Liver (tissue), 9 donors: ENCODE data around the gene FEZF2. TPM values are rescaled to one million over a fixed set of nuclear protein-coding genes. Genes with fewer than 3 reads are reported as not detected.

Experiments
- DNase-seq: peaks from one replicate; pipeline ENCODE4 v3.0.0-alpha.2; 2017; ENCODE audit warnings: low spot score
- H3K27ac ChIP-seq, 2 donors: one replicate each; pipeline ENCODE4 v1.7.0; 2013; ENCODE audit warnings: inconsistent platforms in 2 of 2, low read length in 2 of 2, control low read depth in 1 of 2, low read depth in 1 of 2, mild to moderate bottlenecking in 1 of 2
- H3K27me3 ChIP-seq, 4 donors: one replicate each; pipeline versions ENCODE4 v1.6.1 to v1.7.0; 2013; ENCODE audit warnings: low read length in 3 of 4, inconsistent platforms in 1 of 4, mild to moderate bottlenecking in 1 of 4, moderate library complexity in 1 of 4; ENCODE audit not compliant: control insufficient read depth in 4 of 4, insufficient read depth in 4 of 4
- H3K36me3 ChIP-seq, 4 donors: one replicate each; pipeline versions ENCODE4 v1.6.1 to v1.7.0; 2013; ENCODE audit warnings: low read length in 3 of 4, mild to moderate bottlenecking in 3 of 4, low read depth in 1 of 4, moderate library complexity in 1 of 4; ENCODE audit not compliant: control insufficient read depth in 4 of 4, insufficient read depth in 3 of 4
- H3K4me1 ChIP-seq, 4 donors: one replicate each; pipeline versions ENCODE4 v1.6.1 to v1.7.0; 2013; ENCODE audit warnings: low read length in 3 of 4, mild to moderate bottlenecking in 3 of 4, moderate library complexity in 1 of 4; ENCODE audit not compliant: control insufficient read depth in 4 of 4, insufficient read depth in 4 of 4
- H3K4me3 ChIP-seq, 3 donors: one replicate each; pipeline versions ENCODE4 v1.6.1 to v1.7.0; 2013; ENCODE audit warnings: low read length in 3 of 3, control low read depth in 1 of 3, low read depth in 1 of 3, mild to moderate bottlenecking in 1 of 3
- H3K9ac ChIP-seq, 2 donors: one replicate each; pipeline ENCODE4 v1.7.0; 2013; ENCODE audit warnings: low read length in 2 of 2, mild to moderate bottlenecking in 2 of 2, moderate library complexity in 2 of 2, control low read depth in 1 of 2, low read depth in 1 of 2
- H3K9me3 ChIP-seq, 4 donors: one replicate each; pipeline versions ENCODE4 v1.6.1 to v1.7.0; 2013; ENCODE audit warnings: low read length in 3 of 4; ENCODE audit not compliant: control insufficient read depth in 4 of 4
- EGR1 ChIP-seq, 2 donors: IDR thresholded peaks; 2 replicates each; pipeline ENCODE4 v1.6.1; 2016 to 2018; ENCODE audit warnings: antibody characterized with exemption in 2 of 2, low read depth in 2 of 2
- FOXA1 ChIP-seq: IDR thresholded peaks from 2 replicates; pipeline ENCODE4 v1.6.1; 2016; ENCODE audit warnings: antibody characterized with exemption
- FOXA2 ChIP-seq: IDR thresholded peaks from 2 replicates; pipeline ENCODE4 v1.6.1; 2016; ENCODE audit warnings: antibody characterized with exemption
- GABPA ChIP-seq, 2 donors: IDR thresholded peaks in 1 of 2; conservative IDR thresholded peaks in 1 of 2; 2 replicates each; pipeline ENCODE4 v1.6.1; 2016; ENCODE audit warnings: antibody characterized with exemption in 2 of 2, mild to moderate bottlenecking in 1 of 2, moderate library complexity in 1 of 2
- HNF4A ChIP-seq, 2 donors: conservative IDR thresholded peaks; 2 replicates each; pipeline ENCODE4 v1.6.1; 2016; ENCODE audit warnings: antibody characterized with exemption in 2 of 2, mild to moderate bottlenecking in 2 of 2
- HNF4G ChIP-seq: IDR thresholded peaks from 2 replicates; pipeline ENCODE4 v1.6.1; 2016; ENCODE audit warnings: antibody characterized with exemption
- JUND ChIP-seq, 2 donors: IDR thresholded peaks; 2 replicates each; pipeline ENCODE4 v1.6.1; 2016; ENCODE audit warnings: antibody characterized with exemption in 2 of 2
- NR2F2 ChIP-seq: IDR thresholded peaks from 2 replicates; pipeline ENCODE4 v1.6.1; 2016; ENCODE audit warnings: antibody characterized with exemption
- RAD21 ChIP-seq, 2 donors: IDR thresholded peaks; 2 replicates each; pipeline ENCODE4 v1.6.1; 2016; ENCODE audit warnings: antibody characterized with exemption in 2 of 2, mild to moderate bottlenecking in 2 of 2
- RXRA ChIP-seq, 2 donors: IDR thresholded peaks; 2 replicates each; pipeline ENCODE4 v1.6.1; 2017 to 2018; ENCODE audit warnings: antibody characterized with exemption in 2 of 2, mild to moderate bottlenecking in 1 of 2
- SP1 ChIP-seq: IDR thresholded peaks from 2 replicates; pipeline ENCODE4 v1.6.1; 2018; ENCODE audit warnings: antibody characterized with exemption, mild to moderate bottlenecking
- TAF1 ChIP-seq: conservative IDR thresholded peaks from 2 replicates; pipeline ENCODE4 v1.6.1; 2016; ENCODE audit warnings: antibody characterized with exemption, mild to moderate bottlenecking
- YY1 ChIP-seq: IDR thresholded peaks from 2 replicates; pipeline ENCODE4 v1.6.1; 2016; ENCODE audit warnings: antibody characterized with exemption, mild to moderate bottlenecking
- WGBS: extraction: QIAGEN DNeasy Blood & Tissue Kit; methylation state at CpG from one replicate; pipeline ENCODE4 v1.1.7; 2013; 5-methylcytosine and 5-hydroxymethylcytosine counted together
- polyA plus RNA-seq, 2 donors: library from polyadenylated mRNA; stranded (reverse) in 1 of 2; unstranded in 1 of 2; fragments of 200-250 nt in 1 of 2; fragments of >200 nt in 1 of 2; fragmentation: Nextera tagmentation in 1 of 2; extraction: Ambion mirVana in 1 of 2; gene quantifications; one replicate each; pipeline versions ENCODE4 v1.2.1 to v1.2.3, GENCODE V29; 2013 to 2015
- total RNA-seq, 2 donors: library from RNA; depleted of rRNA; stranded (reverse); fragments of >200 nt; gene quantifications; one replicate each; pipeline ENCODE4 v1.2.3, GENCODE V29; 2014
- TF ChIP-seq, protein P1 (sequence below): IDR thresholded peaks from 2 replicates; pipeline ENCODE4 v1.6.1; 2016; ENCODE audit warnings: antibody characterized with exemption, mild to moderate bottlenecking
- TF ChIP-seq, protein P2 (sequence below): IDR thresholded peaks from 2 replicates; pipeline ENCODE4 v1.6.1; 2016; ENCODE audit warnings: antibody characterized with exemption
- TF ChIP-seq, protein P3 (sequence below): fragments of 150-350 bp; IDR thresholded peaks from 2 replicates; pipeline ENCODE4 v1.5.1; 2017; ENCODE audit warnings: improper control_type of control experiment, low read depth, low read length; ENCODE audit not compliant: missing input control
- TF ChIP-seq, protein P4 (sequence below): IDR thresholded peaks from 2 replicates; pipeline ENCODE4 v1.6.1; 2016; ENCODE audit warnings: antibody characterized with exemption
- TF ChIP-seq, protein P5 (sequence below): IDR thresholded peaks from 2 replicates; pipeline ENCODE4 v1.6.1; 2016; ENCODE audit warnings: antibody characterized with exemption
- donor health status: healthy.
- donor health status: healthy.
- donor health status: healthy.
- donor health status: healthy.
- donor health status: healthy.

Gene FEZF2
- total and polyA plus RNA-seq, 4 donors: not detected

DNA sequence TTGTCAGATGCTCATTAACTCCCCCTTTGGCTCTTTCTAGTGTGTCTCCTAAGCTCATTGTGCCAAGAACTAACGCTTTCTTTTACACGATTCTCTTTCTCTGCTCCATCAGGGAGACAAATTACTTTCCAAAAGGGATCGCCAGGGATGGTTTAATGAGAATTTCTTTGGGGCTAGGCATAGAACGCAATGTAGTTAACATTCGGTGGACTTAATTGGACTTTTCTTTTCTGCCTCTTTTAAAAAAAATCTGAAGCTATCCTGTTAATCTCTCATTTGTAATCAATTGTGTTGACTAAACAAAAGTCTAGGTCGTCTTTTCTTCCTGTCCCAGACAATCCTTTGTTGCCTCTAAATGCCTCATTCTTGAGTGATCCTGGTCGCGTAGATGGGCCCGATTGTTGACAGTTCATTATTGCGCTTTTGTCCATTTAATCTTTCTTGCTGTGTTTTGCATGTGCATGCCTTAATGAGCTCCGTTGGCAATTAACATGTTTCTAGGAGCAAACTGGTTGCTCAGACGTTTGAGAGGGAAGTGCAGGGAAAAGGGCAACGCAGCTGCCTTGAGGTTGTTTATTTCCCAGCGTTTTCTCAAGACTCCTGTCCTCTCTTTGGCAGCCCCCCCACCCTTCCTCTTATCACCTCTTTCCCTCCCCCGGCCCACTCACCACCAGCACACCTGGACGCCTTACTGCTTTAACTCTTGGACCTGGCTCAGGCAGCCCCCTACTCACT lies 7.8 kb downstream of the FEZF2 start:
- Histone ChIP-seq H3K4me1 (peaks cover 5 to 10% (median 8%) of the 10 kb centered on the region in 4 donors), H3K9me3 (peaks cover 0 to 3% (median 0%) of the 10 kb centered on the region in 4 donors), H3K9ac (no peak overlapping the region), H3K4me3 (no peak overlapping the region), H3K27ac (no peak overlapping the region), H3K27me3 (peaks cover 3 to 23% (median 16%) of the 10 kb centered on the region in 4 donors), H3K36me3 (no peaks in the 10 kb centered on the region)
- TF ChIP-seq SP1: no peak
- TF ChIP-seq RAD21 (IDR thresholded peaks at IDR 0.05): no peak
- TF ChIP-seq, protein P1, sequence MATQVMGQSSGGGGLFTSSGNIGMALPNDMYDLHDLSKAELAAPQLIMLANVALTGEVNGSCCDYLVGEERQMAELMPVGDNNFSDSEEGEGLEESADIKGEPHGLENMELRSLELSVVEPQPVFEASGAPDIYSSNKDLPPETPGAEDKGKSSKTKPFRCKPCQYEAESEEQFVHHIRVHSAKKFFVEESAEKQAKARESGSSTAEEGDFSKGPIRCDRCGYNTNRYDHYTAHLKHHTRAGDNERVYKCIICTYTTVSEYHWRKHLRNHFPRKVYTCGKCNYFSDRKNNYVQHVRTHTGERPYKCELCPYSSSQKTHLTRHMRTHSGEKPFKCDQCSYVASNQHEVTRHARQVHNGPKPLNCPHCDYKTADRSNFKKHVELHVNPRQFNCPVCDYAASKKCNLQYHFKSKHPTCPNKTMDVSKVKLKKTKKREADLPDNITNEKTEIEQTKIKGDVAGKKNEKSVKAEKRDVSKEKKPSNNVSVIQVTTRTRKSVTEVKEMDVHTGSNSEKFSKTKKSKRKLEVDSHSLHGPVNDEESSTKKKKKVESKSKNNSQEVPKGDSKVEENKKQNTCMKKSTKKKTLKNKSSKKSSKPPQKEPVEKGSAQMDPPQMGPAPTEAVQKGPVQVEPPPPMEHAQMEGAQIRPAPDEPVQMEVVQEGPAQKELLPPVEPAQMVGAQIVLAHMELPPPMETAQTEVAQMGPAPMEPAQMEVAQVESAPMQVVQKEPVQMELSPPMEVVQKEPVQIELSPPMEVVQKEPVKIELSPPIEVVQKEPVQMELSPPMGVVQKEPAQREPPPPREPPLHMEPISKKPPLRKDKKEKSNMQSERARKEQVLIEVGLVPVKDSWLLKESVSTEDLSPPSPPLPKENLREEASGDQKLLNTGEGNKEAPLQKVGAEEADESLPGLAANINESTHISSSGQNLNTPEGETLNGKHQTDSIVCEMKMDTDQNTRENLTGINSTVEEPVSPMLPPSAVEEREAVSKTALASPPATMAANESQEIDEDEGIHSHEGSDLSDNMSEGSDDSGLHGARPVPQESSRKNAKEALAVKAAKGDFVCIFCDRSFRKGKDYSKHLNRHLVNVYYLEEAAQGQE: no peak
- TF ChIP-seq FOXA1: no peak
- TF ChIP-seq JUND (IDR thresholded peaks at IDR 0.05): no peak
- TF ChIP-seq EGR1 (IDR thresholded peaks at IDR 0.05; ENCODE audit: low read depth in 2 of 2): no peak
- no peak for TF ChIP-seq GABPA (IDR thresholded peaks at IDR 0.05 in 1 of 2, conservative IDR thresholded peaks at IDR 0.05 in 1 of 2)
- TF ChIP-seq, protein P2, sequence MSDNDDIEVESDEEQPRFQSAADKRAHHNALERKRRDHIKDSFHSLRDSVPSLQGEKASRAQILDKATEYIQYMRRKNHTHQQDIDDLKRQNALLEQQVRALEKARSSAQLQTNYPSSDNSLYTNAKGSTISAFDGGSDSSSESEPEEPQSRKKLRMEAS: no peak
- TF ChIP-seq YY1: no peak
- no peak for TF ChIP-seq NR2F2
- TF ChIP-seq TAF1: no peak
- TF ChIP-seq, protein P3, sequence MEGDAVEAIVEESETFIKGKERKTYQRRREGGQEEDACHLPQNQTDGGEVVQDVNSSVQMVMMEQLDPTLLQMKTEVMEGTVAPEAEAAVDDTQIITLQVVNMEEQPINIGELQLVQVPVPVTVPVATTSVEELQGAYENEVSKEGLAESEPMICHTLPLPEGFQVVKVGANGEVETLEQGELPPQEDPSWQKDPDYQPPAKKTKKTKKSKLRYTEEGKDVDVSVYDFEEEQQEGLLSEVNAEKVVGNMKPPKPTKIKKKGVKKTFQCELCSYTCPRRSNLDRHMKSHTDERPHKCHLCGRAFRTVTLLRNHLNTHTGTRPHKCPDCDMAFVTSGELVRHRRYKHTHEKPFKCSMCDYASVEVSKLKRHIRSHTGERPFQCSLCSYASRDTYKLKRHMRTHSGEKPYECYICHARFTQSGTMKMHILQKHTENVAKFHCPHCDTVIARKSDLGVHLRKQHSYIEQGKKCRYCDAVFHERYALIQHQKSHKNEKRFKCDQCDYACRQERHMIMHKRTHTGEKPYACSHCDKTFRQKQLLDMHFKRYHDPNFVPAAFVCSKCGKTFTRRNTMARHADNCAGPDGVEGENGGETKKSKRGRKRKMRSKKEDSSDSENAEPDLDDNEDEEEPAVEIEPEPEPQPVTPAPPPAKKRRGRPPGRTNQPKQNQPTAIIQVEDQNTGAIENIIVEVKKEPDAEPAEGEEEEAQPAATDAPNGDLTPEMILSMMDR: no peak
- TF ChIP-seq, protein P4, sequence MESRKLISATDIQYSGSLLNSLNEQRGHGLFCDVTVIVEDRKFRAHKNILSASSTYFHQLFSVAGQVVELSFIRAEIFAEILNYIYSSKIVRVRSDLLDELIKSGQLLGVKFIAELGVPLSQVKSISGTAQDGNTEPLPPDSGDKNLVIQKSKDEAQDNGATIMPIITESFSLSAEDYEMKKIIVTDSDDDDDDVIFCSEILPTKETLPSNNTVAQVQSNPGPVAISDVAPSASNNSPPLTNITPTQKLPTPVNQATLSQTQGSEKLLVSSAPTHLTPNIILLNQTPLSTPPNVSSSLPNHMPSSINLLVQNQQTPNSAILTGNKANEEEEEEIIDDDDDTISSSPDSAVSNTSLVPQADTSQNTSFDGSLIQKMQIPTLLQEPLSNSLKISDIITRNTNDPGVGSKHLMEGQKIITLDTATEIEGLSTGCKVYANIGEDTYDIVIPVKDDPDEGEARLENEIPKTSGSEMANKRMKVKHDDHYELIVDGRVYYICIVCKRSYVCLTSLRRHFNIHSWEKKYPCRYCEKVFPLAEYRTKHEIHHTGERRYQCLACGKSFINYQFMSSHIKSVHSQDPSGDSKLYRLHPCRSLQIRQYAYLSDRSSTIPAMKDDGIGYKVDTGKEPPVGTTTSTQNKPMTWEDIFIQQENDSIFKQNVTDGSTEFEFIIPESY: no peak
- TF ChIP-seq HNF4G: no peak
- TF ChIP-seq HNF4A (conservative IDR thresholded peaks at IDR 0.05): no peak
- TF ChIP-seq RXRA (IDR thresholded peaks at IDR 0.05): no peak
- TF ChIP-seq, protein P5, sequence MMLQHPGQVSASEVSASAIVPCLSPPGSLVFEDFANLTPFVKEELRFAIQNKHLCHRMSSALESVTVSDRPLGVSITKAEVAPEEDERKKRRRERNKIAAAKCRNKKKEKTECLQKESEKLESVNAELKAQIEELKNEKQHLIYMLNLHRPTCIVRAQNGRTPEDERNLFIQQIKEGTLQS: no peak
- TF ChIP-seq FOXA2: no peak
- WGBS: 16% methylated on average over 16 of the region's 16 CpGs
- DNase-seq: no peak
